Astrocyte of the hippocampus (primary cell): ENCODE measurements around the gene TSHR.

Experiments used
- DNase-seq: peaks from one replicate; pipeline ENCODE4 v3.0.0; 2011; ENCODE audit warnings: low read depth, low spot score

TSHR gene

GRCh38 chr14:81137316-81137715 lies 181.9 kb downstream of the TSHR start:
- peak; percentile 75 for DNase-seq

- no peak for DNase-seq
Measured at GRCh38 chr14:81138429-81138828, 183.0 kb downstream of the TSHR start.

- no peak for DNase-seq
Measured at GRCh38 chr14:81141426-81141825, 186.0 kb downstream of the TSHR start.

- DNase-seq, result no peak
Measured at GRCh38 chr14:81143793-81144192, 188.4 kb downstream of the TSHR start.

- peak; percentile 51 for DNase-seq
Measured at GRCh38 chr14:81144824-81145603, 189.6 kb downstream of the TSHR start.

GRCh38 chr14:81147140-81147897 lies 191.9 kb downstream of the TSHR start:
- no peak for DNase-seq

GRCh38 chr14:81148635-81149034 lies 193.2 kb downstream of the TSHR start:
- DNase-seq, result no peak

GRCh38 chr14:81153187-81153586 lies 197.8 kb downstream of the TSHR start:
- no peak for DNase-seq

- peak; percentile 28 for DNase-seq
Measured at GRCh38 chr14:81157431-81157830, 202.0 kb downstream of the TSHR start.

GRCh38 chr14:81161088-81161487 lies 205.7 kb downstream of the TSHR start:
- DNase-seq, result no peak

- DNase-seq, result no peak
Measured at GRCh38 chr14:81161749-81162148, 206.3 kb downstream of the TSHR start.

GRCh38 chr14:81162941-81163340 lies 207.5 kb downstream of the TSHR start:
- no peak for DNase-seq

- peak; percentile 87 for DNase-seq
Measured at GRCh38 chr14:81164167-81164774, 208.8 kb downstream of the TSHR start.

- no peak for DNase-seq
Measured at GRCh38 chr14:81165188-81165587, 209.8 kb downstream of the TSHR start.

GRCh38 chr14:81166121-81166520 lies 210.7 kb downstream of the TSHR start:
- DNase-seq, result no peak

- no peak for DNase-seq
Measured at GRCh38 chr14:81169267-81169666, 213.8 kb downstream of the TSHR start.

- peak; percentile 23 for DNase-seq
Measured at GRCh38 chr14:81169711-81170103, 214.3 kb downstream of the TSHR start.

GRCh38 chr14:81170104-81170828 lies 214.8 kb downstream of the TSHR start:
- peak; percentile 93 for DNase-seq

GRCh38 chr14:81170829-81171195 lies 215.4 kb downstream of the TSHR start:
- DNase-seq, result no peak

- DNase-seq, result peak; percentile 6
Measured at GRCh38 chr14:81172353-81172752, 216.9 kb downstream of the TSHR start.

- DNase-seq, result peak; percentile 32
Measured at GRCh38 chr14:81172881-81173280, 217.5 kb downstream of the TSHR start.

- no peak for DNase-seq
Measured at GRCh38 chr14:81176241-81176640, 220.8 kb downstream of the TSHR start.
